Esophagus muscularis mucosa (tissue), 2 donors: ENCODE results near the gene DSCAM.

ENCODE experiments used
- POLR2A ChIP-seq: fragments of 450-650 bp; IDR thresholded peaks from one replicate; pipeline ENCODE4 v1.6.1; 2017; ENCODE audit warnings: antibody characterized with exemption, moderate library complexity, mild to moderate bottlenecking, low read depth
- POLR2AphosphoS5 ChIP-seq, 2 donors: sonication (generic); formaldehyde crosslinking; IDR thresholded peaks; one replicate each; pipeline ENCODE4 v1.6.1; 2017; ENCODE audit warnings: antibody characterized with exemption in 2 of 2

DNA sequence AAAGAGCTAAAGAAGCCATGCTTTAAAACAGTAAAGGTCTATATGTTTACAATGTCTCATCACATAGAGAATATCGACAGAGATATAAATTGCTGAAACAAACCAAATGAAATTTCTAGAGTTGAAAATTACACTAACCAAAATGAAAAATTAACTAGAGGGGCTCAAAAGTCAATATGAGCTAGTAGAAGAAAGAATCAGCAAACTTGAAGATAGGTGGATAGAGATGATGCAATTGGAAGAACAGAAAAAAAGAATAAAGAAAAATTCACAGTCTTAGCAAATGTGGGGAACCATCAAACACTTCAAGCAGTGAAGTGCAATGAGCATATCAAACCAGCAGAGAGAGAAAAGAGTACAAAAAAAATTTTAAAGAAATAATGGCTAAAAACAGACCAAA lies 24.1 kb upstream of the DSCAM start:
- TF ChIP-seq POLR2AphosphoS5 (IDR thresholded peaks at IDR 0.05) (no peak), POLR2A (no peak)
